Measurements from ENCODE around the gene IPO4. TPM values are rescaled to one million over a fixed set of nuclear protein-coding genes. Genes with fewer than 3 reads are reported as not detected.

The IPO4 gene
- total RNA-seq, 1 experiment from 2014 or later: 102 TPM

- BruUV-seq (replicated peaks): TSS peak; percentile 51
- Histone ChIP-seq H3K27me3 (ENCODE audit: insufficient read depth, low read length) (no peaks in the 10 kb centered on the region), H3K4me1 (ENCODE audit: control insufficient read depth in 1 of 2, insufficient read depth in 2 of 2, low read length in 2 of 2) (peaks cover 13 to 17% of the 10 kb centered on the region in 2 experiments), H3K36me3 (ENCODE audit: control insufficient read depth in 1 of 2, insufficient read depth in 2 of 2, low read length in 2 of 2) (peaks cover 35 to 40% of the 10 kb centered on the region in 2 experiments), H3K9me2 (ENCODE audit: insufficient read depth) (no peaks in the 10 kb centered on the region), H3K79me2 (ENCODE audit: insufficient read depth, low read length) (peaks cover 58% of the 10 kb centered on the region), H3K4me3 (replicated peaks in 1 of 2; ENCODE audit: low read depth in 1 of 2, low read length in 2 of 2) (peak overlapping the region; percentile 97 to 99), H3K27ac (ENCODE audit: low read depth, low read length) (peak overlapping the region; percentile 95), H3K9ac (ENCODE audit: low read length) (peak overlapping the region; percentile 86), H3K9me3 (ENCODE audit: control insufficient read depth in 1 of 2, insufficient read depth in 1 of 2, low read depth in 1 of 2, low read length in 2 of 2) (no peaks in the 10 kb centered on the region), H3K4me2 (ENCODE audit: low read length) (peak overlapping the region; percentile 92), H4K20me1 (ENCODE audit: insufficient read depth) (no peaks in the 10 kb centered on the region), H2AFZ (ENCODE audit: low read depth, low read length, poor library complexity, severe bottlenecking) (no peak overlapping the region)
- ChIA-PET CTCF (interaction anchor here (2.1 to 3.9 kb wide), 2 partner anchors 13 to 90 kb away, joined by 7 to 19 read pairs; partner anchors contain the start of gene IRF9), RAD21 (ENCODE audit: low non-redundant PET in 1 of 2, low total read pairs in 2 of 2, uncharacterized antibody in 2 of 2, unreplicated experiment in 2 of 2) (no interaction called here), POLR2A (interaction anchor here (2.0 kb wide), 1 partner anchor 13 kb away, joined by 18 read pairs; the partner anchor contains the start of gene IRF9)
- intact Hi-C loops (cut with micrococcal nuclease): no loop called here
- TF ChIP-seq MAX (IDR thresholded peaks at IDR 0.05) (no peak), ZFX (IDR thresholded peaks at IDR 0.05) (peak; percentile 66; the same call in 1 of the 2 replicates)
- no peak for DNase-seq (ENCODE audit: low read depth, low spot score)
- ATAC-seq: no peak
Measured at GRCh38 chr14:24147761-24148428, 40.7 kb downstream of the IPO4 start.

- Histone ChIP-seq H3K9ac (ENCODE audit: low read length) (peak within 1 kb of the TSS; percentile 86), H3K36me3 (ENCODE audit: control insufficient read depth in 1 of 2, insufficient read depth in 2 of 2, low read length in 2 of 2) (peaks cover 34 to 37% of the 10 kb centered on the region in 2 experiments), H3K27me3 (ENCODE audit: insufficient read depth, low read length) (no peaks in the 10 kb centered on the region), H3K9me3 (ENCODE audit: control insufficient read depth in 1 of 2, insufficient read depth in 1 of 2, low read depth in 1 of 2, low read length in 2 of 2) (no peaks in the 10 kb centered on the region), H3K79me2 (ENCODE audit: insufficient read depth, low read length) (peaks cover 58% of the 10 kb centered on the region), H3K4me1 (ENCODE audit: control insufficient read depth in 1 of 2, insufficient read depth in 2 of 2, low read length in 2 of 2) (peaks cover 17 to 23% of the 10 kb centered on the region in 2 experiments), H3K4me2 (ENCODE audit: low read length) (peak within 1 kb of the TSS; percentile 92), H2AFZ (ENCODE audit: low read depth, low read length, poor library complexity, severe bottlenecking) (no peak within 1 kb of the TSS), H3K27ac (ENCODE audit: low read depth, low read length) (peak within 1 kb of the TSS; percentile 95), H3K4me3 (replicated peaks in 1 of 2; ENCODE audit: low read depth in 1 of 2, low read length in 2 of 2) (peak within 1 kb of the TSS; percentile 97 to 99), H3K9me2 (ENCODE audit: insufficient read depth) (no peaks in the 10 kb centered on the region), H4K20me1 (ENCODE audit: insufficient read depth) (no peaks in the 10 kb centered on the region)
- BruUV-seq (replicated peaks): no TSS peak
- ATAC-seq (peak; percentile 88), DNase-seq (ENCODE audit: low read depth, low spot score) (peak; percentile 96)
- POLR2A ChIA-PET: interaction anchor here (0.7 to 2.3 kb wide), 13 partner anchors 9 to 284 kb away, joined by 3 to 24 read pairs (median 4); partner anchors contain the start of genes DCAF11, IPO4, IRF9 and NRL
- RAD21 ChIA-PET (ENCODE audit: low non-redundant PET in 1 of 2, low total read pairs in 2 of 2, uncharacterized antibody in 2 of 2, unreplicated experiment in 2 of 2): interaction anchor here (0.6 to 1.2 kb wide), 3 partner anchors 11 to 38 kb away, joined by 3 to 4 read pairs (median 4); partner anchors contain the start of genes IRF9 (in 1 of the 2) and PSME1 (in 1 of the 2)
- CTCF ChIA-PET: interaction anchor here (0.6 to 3.9 kb wide), 13 partner anchors 8 to 284 kb away, joined by 3 to 19 read pairs (median 3); partner anchors contain the start of genes CIDEB, DCAF11, IRF9 and NRL
- TF ChIP-seq ZFX (IDR thresholded peaks at IDR 0.05): peak; percentile 84
- TF ChIP-seq CEBPB (IDR thresholded peaks at IDR 0.05; ENCODE audit: low read depth): no peak
- peak; percentile 76 for TF ChIP-seq POLR2AphosphoS5 (IDR thresholded peaks at IDR 0.05; ENCODE audit: low read depth, low read length)
- intact Hi-C loops (cut with micrococcal nuclease): loop anchor here (1.0 kb wide), 1 partner anchor 33 kb away; the partner anchor contains the start of genes DCAF11 and NRL
Measured at GRCh38 chr14:24146978-24147760, 41.4 kb downstream of the IPO4 start, which contains the start of gene RNF31. Gene RNF31, plus strand, starts transcription at chr14:24147498. Its CDS starts 201 bp downstream, at chr14:24147699.
